Memory B cell (primary cell): ENCODE results near the gene DPH3.

Source experiments
- ATAC-seq: fragments of 150-1000 bp; cut with Tn5 transposase; 2 replicates; pipeline ENCODE4 v1.10.0; 2021; ENCODE audit warnings: low read depth, mild to moderate bottlenecking, moderate library complexity
- DNase-seq, 2 donors: peaks; one replicate each; pipeline ENCODE4 v3.0.0; 2022; ENCODE audit warnings: low spot score in 2 of 2
- H3K27ac Mint-ChIP-seq: one replicate; pipeline ENCODE4 v1.8.0; 2022; ENCODE audit warnings: mild to moderate bottlenecking, moderate library complexity, mixed read lengths
- H3K27me3 Mint-ChIP-seq: one replicate; pipeline ENCODE4 v1.8.0; 2022; ENCODE audit warnings: mixed read lengths
- H3K36me3 Mint-ChIP-seq: one replicate; pipeline ENCODE4 v1.8.0; 2022; ENCODE audit warnings: mild to moderate bottlenecking, mixed read lengths
- H3K4me1 Mint-ChIP-seq: one replicate; pipeline ENCODE4 v1.8.0; 2022; ENCODE audit warnings: mixed read lengths
- H3K4me3 Mint-ChIP-seq: one replicate; pipeline ENCODE4 v1.8.0; 2022; ENCODE audit warnings: mild to moderate bottlenecking, moderate library complexity, mixed read lengths
- H3K9me3 Mint-ChIP-seq: one replicate; pipeline ENCODE4 v1.8.0; 2022; ENCODE audit warnings: mixed read lengths

The DPH3 gene

DNA sequence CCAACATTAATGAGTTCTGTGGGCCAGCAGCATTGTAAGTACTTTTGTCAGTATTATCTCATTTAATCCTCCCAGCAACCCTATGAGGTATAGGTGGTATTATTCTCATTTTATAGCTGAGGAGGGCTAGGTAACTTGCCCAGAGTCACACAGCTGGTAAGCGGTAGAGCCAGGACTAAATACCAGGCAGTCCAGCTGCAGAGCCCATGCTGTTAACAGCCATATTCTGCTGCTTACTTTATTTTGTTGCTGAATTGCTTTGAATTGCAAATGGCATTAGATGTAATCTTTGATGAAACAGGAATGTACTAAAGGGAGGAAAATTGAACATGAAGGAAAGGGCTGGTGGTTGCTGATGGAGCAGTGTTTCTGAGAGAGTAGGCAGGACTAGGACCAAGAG, 19.9 kb upstream of the DPH3 start:
- Mint-ChIP-seq H3K9me3 (no peaks in the 10 kb centered on the region), H3K27ac (no peak overlapping the region), H3K4me3 (no peak overlapping the region), H3K4me1 (peaks cover 6% of the 10 kb centered on the region), H3K27me3 (no peaks in the 10 kb centered on the region), H3K36me3 (peaks cover 12% of the 10 kb centered on the region)
- ATAC-seq (no peak), DNase-seq (no peak)

DNA sequence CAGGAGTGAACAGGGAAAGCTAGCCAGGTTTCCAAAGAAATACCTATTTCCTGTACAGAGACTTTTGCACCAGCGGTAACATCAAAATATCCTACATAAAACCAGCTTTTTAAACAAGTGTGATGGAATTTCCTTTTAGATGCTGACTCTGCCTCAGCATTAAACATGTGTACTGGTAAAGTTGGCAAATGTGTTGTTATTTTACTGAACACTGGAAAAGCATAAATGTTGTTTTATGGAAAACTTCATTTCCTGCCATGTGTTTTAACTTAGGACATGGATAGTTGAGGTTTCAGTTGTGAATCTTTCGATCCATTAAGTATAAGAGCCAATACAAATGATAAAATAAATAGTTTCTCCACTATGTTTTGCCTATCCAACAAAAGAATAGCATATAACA, 15.9 kb upstream of the DPH3 start:
- DNase-seq (no peak), ATAC-seq (no peak)
- Mint-ChIP-seq H3K9me3 (no peaks in the 10 kb centered on the region), H3K27me3 (no peaks in the 10 kb centered on the region), H3K36me3 (peaks cover 12% of the 10 kb centered on the region), H3K27ac (no peak overlapping the region), H3K4me3 (no peak overlapping the region), H3K4me1 (no peaks in the 10 kb centered on the region)

DNA sequence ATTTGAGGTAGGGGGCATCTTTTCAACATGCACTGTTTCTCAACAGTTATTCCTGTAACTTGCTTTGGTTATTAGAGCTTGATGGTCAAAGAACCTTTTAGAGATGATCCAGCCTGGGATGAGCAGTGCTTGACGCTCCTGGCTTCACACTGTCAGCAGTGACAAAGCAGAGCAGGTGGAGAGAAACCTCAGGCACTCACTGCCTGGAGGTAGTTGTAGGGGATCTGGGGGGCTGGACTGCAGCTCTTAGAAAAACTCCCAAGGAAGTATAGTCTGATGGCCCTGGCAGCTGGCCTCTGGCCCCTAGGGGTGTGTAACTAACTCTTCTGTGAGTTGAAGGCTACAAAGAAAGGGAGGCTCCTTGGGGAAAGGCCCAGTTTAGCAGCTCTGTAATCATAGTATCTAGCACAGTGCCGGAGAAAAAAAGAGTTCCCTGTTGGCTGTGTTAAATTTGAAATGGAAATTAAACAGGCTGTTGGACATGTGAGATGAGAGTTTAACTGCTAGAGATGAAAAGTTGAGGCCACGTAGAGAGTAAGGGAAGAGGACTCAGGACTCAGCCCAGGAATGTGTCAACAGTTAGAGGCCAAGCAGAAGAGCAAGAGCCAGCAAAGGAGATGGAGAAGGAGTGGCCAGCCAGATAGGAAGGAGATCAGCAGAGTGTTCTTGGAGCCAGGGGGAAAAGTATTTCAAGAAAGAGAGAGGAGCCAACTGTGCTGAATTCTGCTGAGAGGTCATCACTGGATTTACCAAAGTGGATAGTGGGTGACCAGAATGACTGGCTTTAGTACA, 14.5 kb upstream of the DPH3 start:
- Mint-ChIP-seq H3K27me3 (no peaks in the 10 kb centered on the region), H3K4me1 (no peaks in the 10 kb centered on the region), H3K4me3 (no peak overlapping the region), H3K36me3 (peaks cover 12% of the 10 kb centered on the region), H3K9me3 (no peaks in the 10 kb centered on the region), H3K27ac (no peak overlapping the region)
- DNase-seq: no peak
- ATAC-seq: no peak

DNA sequence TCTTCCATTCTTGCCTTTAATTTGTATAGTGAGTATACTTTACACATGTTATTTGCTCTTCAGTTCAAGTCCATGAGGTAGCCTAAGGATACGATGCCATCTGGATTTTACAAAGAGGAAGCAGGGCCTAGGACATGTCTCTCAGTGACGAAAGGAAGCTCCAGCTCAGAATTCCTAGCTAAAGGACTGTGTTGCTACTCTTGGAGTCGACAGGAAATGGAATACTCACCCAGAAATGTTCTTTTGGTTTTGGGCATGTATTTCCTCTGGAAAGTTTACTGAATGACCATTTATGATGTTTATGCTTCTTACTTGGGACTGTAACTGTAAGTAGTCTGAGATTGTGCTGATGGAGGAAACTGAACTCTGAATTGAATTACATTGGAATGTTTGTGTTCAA, 12.7 kb upstream of the DPH3 start:
- Mint-ChIP-seq H3K9me3 (no peaks in the 10 kb centered on the region), H3K4me1 (no peaks in the 10 kb centered on the region), H3K4me3 (no peak overlapping the region), H3K27me3 (no peaks in the 10 kb centered on the region), H3K36me3 (peaks cover 6% of the 10 kb centered on the region), H3K27ac (no peak overlapping the region)
- ATAC-seq: no peak
- no peak for DNase-seq

DNA sequence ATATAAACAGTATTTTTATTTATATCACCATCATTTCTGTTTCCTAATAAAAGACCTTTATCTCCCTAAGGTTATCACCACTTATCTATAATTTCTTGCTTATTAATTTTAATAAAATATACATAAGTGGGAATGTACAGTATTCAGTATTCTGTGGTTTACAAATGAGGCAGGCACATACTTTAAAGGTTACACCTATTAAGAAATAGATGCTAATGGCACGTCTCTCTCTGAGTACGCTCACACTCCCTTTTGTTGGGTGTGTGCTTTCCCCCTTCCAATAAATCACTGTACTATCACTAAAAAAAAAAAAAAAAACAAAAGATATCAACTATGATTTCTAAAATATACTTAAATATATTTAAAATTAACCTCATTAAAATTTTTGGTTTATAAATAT, 9.1 kb upstream of the DPH3 start:
- DNase-seq (no peak), ATAC-seq (no peak)
- no peak overlapping the region for H3K4me3 Mint-ChIP-seq
- no peaks in the 10 kb centered on the region for H3K27me3 Mint-ChIP-seq
- no peaks in the 10 kb centered on the region for H3K9me3 Mint-ChIP-seq
- H3K27ac Mint-ChIP-seq: no peak overlapping the region
- H3K36me3 Mint-ChIP-seq: peaks cover 13% of the 10 kb centered on the region
- H3K4me1 Mint-ChIP-seq: no peaks in the 10 kb centered on the region

DNA sequence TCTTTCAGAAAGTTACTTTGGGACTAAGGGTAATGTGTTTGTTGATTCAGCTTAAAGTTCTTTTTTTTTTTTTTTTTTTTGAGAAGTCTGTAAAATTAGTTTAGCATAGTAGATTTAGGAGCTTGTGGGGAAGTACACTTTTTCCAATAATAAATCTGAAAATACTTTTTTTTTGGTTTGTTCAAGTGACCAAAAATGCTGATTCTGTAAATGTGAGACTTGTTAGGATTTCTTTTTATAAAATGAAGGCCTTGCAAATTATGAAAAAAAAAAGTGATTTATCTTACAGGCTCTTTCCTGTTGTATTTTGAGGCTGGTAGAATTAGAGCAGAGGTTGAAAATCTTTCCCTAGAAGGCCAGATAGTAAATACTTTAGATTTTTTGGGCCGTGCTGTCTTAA, 7.8 kb upstream of the DPH3 start:
- Mint-ChIP-seq H3K27ac (no peak overlapping the region), H3K27me3 (no peaks in the 10 kb centered on the region), H3K4me3 (no peak overlapping the region), H3K4me1 (no peaks in the 10 kb centered on the region), H3K36me3 (peaks cover 13% of the 10 kb centered on the region), H3K9me3 (no peaks in the 10 kb centered on the region)
- DNase-seq (no peak), ATAC-seq (no peak)

DNA sequence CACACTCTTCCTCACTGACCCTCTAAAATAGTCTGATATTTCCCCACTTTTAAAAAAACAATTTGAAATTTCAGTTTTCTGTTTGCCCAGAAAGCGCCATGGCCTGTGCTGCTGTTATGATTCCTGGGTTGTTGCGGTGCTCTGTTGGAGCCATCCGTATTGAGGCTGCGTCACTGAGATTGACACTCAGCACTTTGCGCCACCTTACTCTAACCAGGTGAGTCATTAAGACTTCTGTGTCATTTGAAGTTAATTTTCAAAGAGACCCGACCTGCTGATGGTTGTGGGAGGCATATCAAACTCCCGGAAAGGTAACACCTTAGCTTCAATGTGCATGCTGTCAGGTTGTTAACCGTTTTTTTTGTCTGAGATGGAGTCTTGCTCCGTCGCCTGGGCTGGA, 6.1 kb upstream of the DPH3 start:
- no peaks in the 10 kb centered on the region for H3K27me3 Mint-ChIP-seq
- no peak for ATAC-seq

DNA sequence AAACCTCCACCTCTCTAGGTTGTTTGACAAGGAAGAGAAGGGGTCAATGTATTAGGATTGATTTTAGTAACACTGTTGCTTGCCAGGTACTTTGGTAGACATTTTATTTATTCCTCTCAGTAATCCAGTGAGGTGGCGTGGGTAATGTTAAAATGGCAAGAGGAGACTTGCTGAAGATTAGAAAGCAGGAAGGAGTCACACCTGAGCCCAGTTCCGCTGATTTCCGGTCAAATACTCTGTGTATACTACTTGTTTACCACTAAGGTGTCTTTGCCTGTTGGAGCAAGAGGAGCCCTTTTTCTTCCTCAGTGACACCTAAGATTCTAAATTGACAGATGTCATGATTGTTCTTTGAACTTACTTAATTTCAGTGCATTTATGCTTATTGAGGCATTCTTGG, 2.0 kb upstream of the DPH3 start:
- no peaks in the 10 kb centered on the region for H3K27me3 Mint-ChIP-seq
- ATAC-seq: no peak
- no peak overlapping the region for H3K4me3 Mint-ChIP-seq
- H3K27ac Mint-ChIP-seq: peak overlapping the region; percentile 72
- H3K9me3 Mint-ChIP-seq: no peaks in the 10 kb centered on the region
- DNase-seq: no peak
- H3K36me3 Mint-ChIP-seq: peaks cover 8% of the 10 kb centered on the region
- H3K4me1 Mint-ChIP-seq: peaks cover 10% of the 10 kb centered on the region

More for the DNA sequence above, 6.1 kb upstream of the DPH3 start:
- no peak for DNase-seq
- Mint-ChIP-seq H3K27ac (no peak overlapping the region), H3K9me3 (no peaks in the 10 kb centered on the region), H3K4me3 (no peak overlapping the region), H3K36me3 (peaks cover 13% of the 10 kb centered on the region), H3K4me1 (peaks cover 6% of the 10 kb centered on the region)

DNA sequence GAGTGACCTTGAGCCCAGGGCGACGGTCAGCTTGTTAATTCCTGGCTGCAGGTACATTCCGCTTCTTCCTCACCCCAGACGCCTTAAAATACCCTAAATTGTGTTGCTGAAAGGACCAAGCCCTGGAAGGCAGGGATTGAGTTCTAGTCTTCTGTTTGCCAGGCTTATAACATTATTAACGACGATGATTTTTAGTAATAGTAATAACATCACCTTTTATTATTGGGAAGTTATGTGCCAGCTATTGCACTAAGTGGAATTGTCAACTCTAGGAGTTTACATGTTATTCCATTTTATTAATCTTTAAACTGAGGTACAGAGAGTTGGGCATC, 678 bp upstream of the DPH3 start:
- no peak for ATAC-seq
- H3K36me3 Mint-ChIP-seq: peaks cover 1% of the 10 kb centered on the region
- H3K27ac Mint-ChIP-seq: peak overlapping the region; percentile 98
- H3K4me1 Mint-ChIP-seq: peaks cover 10% of the 10 kb centered on the region
- no peaks in the 10 kb centered on the region for H3K9me3 Mint-ChIP-seq
- H3K4me3 Mint-ChIP-seq: peak overlapping the region; percentile 99
- H3K27me3 Mint-ChIP-seq: no peaks in the 10 kb centered on the region
- DNase-seq: no peak

DNA sequence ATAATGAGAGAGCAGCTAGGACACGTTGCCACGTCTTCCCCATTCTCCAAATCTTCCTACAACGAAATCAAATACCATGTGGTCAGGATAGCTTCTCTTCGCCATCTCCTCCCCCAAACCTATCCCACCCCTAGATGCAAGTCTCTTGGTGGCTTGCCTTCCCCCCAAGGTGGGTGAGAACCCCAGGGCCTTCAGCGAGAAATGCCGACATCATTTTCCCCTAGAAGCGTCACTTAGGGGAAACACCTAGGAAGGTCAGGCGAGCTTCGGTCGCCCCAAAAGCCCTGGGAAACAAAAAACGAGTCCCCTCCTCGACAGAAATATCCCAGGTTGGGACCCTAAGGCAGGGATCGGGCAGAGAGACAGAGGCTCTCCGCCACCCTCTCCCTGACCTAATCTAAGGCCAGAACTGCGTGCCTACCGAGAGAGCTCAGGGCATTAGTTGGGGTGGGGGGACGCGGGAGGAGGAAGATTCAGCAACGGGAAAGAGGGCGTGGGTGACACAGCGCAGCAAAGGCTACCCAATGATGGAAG, 502 bp downstream of the DPH3 start:
- Mint-ChIP-seq H3K4me3 (peak overlapping the region; percentile 99), H3K27me3 (no peaks in the 10 kb centered on the region), H3K27ac (peak overlapping the region; percentile 98), H3K9me3 (no peaks in the 10 kb centered on the region), H3K36me3 (peaks cover 7% of the 10 kb centered on the region), H3K4me1 (peaks cover 10% of the 10 kb centered on the region)
- ATAC-seq (no peak), DNase-seq (peak in 1 of 2 donors; percentile 28)

DNA sequence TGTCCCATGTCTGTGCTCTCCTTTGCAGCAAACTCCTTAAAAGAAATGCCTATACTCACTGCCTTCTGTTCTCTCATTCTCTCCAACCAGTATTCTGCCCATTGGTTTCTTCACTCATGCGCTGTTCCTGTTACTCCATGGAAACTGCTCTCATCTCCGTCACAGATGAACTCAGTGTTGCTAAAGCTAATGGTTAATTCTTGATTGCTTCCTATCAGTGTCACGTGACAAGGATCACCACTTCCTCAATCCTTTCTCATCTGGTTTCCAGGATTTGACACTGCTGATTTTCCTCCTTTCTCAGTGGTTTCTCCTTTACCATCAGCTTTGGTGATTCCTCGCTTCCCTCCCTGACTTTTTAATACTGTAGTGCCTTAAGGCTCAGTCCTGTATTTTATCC, 2.6 kb downstream of the DPH3 start:
- no peaks in the 10 kb centered on the region for H3K27me3 Mint-ChIP-seq
- H3K4me1 Mint-ChIP-seq: peaks cover 6% of the 10 kb centered on the region
- DNase-seq (no peak), ATAC-seq (no peak)
- peaks cover 10% of the 10 kb centered on the region for H3K36me3 Mint-ChIP-seq
- H3K9me3 Mint-ChIP-seq: no peaks in the 10 kb centered on the region
- H3K27ac Mint-ChIP-seq: no peak overlapping the region
- no peak overlapping the region for H3K4me3 Mint-ChIP-seq

DNA sequence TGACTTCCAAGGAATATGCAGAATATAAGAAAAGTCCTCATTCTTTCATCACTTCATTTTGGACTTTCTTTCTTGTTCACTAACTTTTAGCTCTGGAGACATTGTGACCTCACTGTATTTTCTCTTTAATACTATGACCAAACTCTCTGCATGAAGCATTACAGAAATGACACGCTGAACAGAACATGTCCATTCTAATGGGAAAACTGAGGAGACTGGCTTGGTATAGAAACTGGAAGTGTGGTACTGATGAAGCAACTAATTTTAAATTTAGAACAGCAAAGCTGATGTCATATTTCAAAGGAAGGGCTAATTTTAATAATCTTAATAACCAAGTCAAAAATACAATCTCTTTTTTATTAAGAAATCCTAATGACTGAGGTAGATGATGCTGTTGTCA, 4.7 kb downstream of the DPH3 start:
- DNase-seq: no peak
- Mint-ChIP-seq H3K9me3 (no peaks in the 10 kb centered on the region), H3K36me3 (peaks cover 12% of the 10 kb centered on the region), H3K4me1 (peaks cover 4% of the 10 kb centered on the region), H3K27ac (no peak overlapping the region), H3K27me3 (no peaks in the 10 kb centered on the region), H3K4me3 (no peak overlapping the region)
- ATAC-seq: no peak

DNA sequence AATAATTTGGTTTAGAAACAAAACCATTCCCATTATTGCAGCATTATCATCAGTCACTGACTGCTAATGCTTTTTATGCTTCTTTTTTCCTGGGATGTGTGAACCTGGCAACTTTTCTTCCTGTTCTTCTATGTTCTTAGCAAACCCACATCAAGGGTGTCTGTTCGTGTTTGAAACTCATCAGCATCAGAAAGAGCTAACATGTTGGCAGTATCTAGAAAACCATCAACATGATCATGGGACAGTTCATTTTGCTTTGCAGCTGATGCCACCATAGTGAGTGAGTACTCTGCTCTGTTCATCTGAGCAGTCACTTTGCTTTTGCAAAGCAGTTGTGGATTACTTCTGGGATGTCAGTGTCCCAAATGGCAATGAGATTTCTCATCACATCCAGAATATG, 5.9 kb downstream of the DPH3 start:
- Mint-ChIP-seq H3K27ac (no peak overlapping the region), H3K27me3 (peaks cover under 1% of the 10 kb centered on the region), H3K4me3 (no peak overlapping the region), H3K9me3 (no peaks in the 10 kb centered on the region), H3K4me1 (peaks cover under 1% of the 10 kb centered on the region), H3K36me3 (peaks cover 14% of the 10 kb centered on the region)
- DNase-seq (no peak), ATAC-seq (no peak)

DNA sequence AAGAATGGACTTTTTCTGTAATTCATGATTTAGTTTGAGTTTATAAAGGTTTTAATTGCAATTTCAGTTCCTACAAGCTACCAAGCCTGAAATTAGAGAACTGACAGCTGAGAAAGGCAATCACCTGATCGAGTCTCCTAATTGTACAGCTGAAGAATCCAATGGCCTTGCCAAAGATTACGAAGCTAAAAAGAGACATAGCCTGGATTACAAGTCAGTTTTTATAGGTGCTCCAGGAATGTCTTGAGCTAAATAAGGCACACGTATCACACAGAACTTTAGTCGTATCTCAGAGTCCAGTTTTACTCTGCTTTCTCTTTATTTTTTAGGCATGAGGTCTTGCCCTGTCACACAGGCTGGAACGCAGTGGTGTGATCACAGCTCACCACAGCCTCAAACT, 6.6 kb downstream of the DPH3 start:
- Mint-ChIP-seq H3K36me3 (peaks cover 14% of the 10 kb centered on the region), H3K4me3 (no peak overlapping the region), H3K27ac (no peak overlapping the region), H3K27me3 (peaks cover 2% of the 10 kb centered on the region), H3K4me1 (peaks cover 2% of the 10 kb centered on the region), H3K9me3 (no peaks in the 10 kb centered on the region)
- DNase-seq (no peak), ATAC-seq (no peak)

DNA sequence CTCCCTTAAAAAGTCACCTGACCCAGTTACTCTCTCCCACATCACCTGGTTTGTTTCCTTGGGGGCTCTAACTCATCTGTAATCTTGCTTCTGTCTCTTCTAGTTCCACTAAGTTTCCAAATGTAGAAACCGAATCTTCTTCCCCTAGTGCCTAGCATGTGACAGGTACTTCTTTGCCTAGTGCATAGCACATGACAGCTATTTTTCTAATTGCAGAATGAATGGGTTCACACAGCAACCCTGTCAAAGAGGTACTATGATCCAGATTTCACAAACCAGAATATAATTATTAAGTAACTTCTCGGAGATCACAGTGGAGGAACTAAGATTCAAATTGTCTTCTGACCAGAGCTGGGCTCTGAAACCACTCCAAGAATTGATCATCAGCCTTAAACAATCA, 7.4 kb downstream of the DPH3 start:
- Mint-ChIP-seq H3K4me1 (peaks cover 10% of the 10 kb centered on the region), H3K36me3 (peaks cover 14% of the 10 kb centered on the region), H3K9me3 (no peaks in the 10 kb centered on the region), H3K4me3 (no peak overlapping the region), H3K27me3 (peaks cover 3% of the 10 kb centered on the region), H3K27ac (no peak overlapping the region)
- ATAC-seq (no peak), DNase-seq (no peak)
